Stimulated activated CD4-positive, alpha-beta T cell treated with anti-CD3 and anti-CD28 coated beads, Interleukin-12 subunit alpha, Interleukin-12 subunit beta, amount 100 ng/mL, for 24 hours (primary cell): ENCODE results near the gene KNDC1.
"Not testable (repeated sequence)": the region's sequence is repeated elsewhere in the genome, so short reads cannot be mapped to it uniquely, and the experiment has no call there.

ENCODE experiments used
- DNase-seq, 2 experiments: peaks; one replicate each; pipeline ENCODE4 v3.0.0-alpha.2; 2020; ENCODE audit warnings: low read depth in 2 of 2

Gene KNDC1

DNA sequence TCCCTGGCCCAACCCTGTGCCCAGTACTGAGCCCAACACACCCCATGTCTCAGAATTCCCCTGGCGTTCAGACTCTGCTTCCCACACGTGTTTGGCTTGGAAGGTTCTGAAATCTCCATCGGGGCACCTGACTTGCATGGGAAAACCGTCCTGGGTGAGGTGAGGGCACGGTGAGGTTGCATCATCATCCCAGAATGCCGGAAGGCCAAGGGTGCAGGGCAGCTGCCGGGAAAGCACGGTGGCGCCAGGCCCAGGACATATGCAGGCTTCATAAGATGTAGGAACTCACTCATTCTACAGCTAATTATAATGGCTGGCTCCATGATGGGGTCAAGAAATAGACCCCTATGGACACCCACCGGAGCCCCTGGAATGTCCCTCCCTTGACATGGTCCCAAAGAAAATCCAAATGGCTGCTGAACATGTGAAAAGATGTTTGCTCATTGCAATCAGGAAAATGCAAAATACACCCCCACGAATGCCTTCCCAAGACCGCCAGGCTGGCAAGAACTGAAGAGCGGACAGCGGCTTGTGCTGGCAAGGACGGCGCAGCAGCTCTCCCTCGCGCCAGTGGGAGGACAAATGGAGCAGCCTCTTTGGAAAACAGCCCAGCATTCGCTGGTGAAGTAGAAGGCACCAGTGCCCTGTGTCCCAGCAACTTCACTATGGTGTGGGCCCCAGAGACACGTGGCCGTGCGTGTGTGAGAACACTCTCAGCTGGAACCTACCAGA lies 2.3 kb downstream of the KNDC1 start:
- no peak for DNase-seq

DNA sequence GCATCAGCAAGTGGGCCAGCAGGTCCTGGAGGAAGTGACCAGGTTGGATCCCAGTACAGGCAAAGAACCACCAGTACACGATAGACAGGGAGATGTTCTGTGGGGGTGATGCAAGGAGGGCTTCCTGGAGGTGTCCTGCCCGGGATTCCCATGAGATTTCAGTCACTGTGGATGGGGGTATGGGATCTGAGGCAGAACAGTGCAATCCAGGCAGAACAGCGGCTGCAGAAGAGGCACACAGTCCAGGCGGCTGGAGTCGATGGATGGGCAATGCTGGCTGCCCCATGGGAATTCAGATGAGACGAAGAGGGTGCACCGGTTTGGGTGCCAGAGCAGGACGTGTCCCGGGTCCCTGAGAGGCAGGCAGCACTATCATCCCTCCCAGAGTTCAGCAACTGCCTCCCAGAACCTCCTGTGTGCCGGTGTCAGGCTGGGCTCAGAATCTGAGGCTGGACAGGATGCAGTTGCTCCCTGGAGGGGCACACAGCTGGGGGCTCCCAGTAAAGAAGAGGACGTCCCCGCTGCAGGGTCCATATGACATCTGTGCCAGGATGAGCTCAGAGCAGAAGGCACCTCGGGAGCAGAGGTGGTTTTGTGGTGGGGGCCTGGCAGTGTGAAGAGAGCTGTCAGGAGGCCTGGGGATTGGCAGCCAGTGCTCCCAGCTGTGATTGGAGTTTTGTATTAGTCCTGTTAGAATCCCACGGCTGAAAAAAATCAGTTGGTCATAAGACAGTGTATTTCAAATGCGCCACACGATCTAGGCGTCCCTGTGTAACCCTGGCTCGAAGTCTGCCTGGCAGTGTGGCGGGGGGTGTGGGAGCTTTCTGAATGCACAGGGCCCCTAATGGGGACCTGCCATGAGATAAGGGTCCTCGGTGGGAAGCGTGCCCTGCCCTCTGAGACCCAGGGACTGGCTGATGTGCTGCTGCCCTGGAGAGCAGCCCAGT lies 3.2 kb downstream of the KNDC1 start:
- no peak for DNase-seq

DNA sequence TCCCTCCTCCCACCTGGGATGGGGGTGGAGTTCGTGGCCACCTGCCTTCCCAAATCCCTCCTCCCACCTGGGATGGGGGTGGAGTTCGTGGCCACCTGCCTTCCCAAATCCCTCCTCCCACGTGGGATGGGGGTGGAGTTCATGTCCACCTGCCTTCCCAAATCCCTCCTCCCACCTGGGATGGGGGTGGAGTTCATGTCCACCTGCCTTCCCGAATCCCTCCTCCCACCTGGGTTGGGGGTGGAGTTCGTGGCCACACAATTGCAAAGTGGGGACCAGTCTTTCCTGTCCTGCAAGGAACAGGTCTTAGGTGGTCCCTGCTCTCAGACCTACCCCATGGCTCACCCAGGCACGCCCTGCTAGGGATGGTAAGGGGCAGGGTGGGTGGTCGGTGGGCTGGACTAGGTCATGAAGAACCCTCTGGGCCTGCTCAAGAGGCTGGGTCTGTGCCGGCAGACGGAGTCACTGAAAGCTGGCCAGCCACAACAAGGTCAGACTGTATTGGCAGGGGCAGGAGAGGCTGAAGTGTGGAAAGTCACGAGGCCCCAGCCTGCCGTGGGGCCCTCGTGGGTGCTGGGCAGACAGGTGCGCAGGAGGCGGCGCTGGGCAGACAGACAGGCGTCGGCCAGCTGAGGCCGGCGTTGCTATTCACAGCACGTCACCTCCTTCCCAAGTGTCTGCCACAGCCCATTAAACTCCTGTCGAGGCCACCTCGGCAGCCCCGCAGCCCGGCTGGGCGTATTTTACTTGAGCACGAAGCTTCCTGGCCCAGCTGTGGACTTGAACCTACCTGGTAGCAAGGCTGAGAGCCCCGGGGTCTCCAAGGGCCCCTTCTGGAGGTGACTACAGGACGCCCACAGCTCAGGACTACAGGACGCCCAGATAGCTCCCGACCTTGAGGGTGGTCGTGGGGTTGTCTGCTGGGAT lies 4.1 kb downstream of the KNDC1 start:
- no peak for DNase-seq

DNA sequence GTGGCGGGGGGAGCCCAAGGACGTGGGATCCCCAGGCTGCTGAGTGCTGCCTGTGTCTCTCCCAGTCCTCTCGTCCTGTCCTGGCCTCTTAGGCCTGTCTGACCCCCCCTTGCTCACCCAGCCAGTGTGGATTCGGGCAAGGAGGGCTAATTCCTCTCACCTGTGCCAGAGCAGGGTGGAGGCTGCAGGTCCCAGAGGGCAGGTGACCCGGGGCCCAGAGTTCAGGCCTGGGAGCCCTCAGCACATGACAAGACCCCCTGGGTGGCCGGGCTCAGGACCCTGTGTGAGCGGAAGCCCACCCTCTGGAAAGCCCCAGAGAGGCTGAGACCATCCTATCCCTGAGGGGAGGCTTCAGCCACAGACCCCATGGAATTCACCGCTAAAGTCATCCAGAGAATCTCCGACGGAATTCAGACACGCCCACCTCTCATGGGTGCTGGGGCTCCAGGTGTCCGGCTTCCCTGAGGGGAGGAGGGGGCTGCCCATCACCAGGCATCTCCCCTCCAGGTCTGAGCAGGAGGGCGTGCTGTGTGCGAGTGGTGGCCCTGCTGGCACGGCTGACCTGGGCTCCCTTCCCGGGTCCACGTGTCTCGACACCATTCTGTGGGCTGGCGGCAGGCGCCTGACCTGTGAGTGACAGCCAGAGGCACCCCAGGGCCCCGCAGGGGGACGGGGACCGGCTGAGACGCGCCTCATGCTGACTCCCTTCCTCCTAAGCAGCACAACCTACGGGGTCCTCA lies 5.0 kb downstream of the KNDC1 start:
- no peak for DNase-seq

DNA sequence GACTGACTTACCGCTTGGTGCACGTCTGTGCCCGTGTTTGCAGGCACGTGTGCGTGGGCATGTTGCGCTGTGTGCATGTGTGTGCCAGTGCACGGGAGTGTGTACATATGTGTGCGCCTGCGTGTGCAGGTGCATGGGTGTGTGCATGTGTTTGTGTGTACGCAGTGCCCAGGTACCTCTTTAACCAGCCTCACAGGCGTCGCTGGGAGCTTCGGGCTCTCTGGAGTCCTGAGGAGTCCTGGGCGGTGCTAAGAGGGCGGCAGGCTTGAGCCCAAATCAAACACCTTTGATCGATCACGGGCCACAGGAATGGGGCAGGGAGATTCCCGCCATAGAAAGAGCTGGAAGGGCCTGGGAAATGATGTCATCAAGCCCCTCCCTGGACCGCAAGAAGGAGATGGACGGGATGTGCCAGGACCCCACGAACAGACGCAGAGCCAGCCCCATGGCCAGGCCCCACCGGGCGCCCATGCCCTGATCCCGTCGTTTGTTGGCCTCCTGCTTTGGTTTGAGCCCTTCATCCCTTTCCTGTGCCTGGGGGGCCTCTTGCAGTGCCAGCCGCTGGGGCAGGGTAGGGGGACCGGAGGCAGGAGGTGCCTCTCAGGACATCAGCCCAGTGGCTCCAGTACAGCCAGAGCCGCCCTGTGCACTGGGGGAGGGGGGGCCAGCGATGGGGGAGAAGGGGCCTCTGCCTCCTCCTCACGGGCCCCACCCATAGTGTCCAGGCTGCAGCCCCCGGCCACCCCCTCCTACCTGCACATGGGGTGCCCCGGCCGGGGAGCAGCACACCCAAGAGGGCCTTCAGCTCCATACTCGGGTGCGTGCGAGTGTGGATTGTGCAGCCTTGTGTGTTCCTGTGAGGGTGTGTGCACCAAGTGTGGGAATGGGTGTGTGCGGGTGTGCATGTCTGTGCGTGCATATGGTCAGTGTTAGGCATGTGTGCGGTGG lies 5.8 kb downstream of the KNDC1 start:
- no peak for DNase-seq

DNA sequence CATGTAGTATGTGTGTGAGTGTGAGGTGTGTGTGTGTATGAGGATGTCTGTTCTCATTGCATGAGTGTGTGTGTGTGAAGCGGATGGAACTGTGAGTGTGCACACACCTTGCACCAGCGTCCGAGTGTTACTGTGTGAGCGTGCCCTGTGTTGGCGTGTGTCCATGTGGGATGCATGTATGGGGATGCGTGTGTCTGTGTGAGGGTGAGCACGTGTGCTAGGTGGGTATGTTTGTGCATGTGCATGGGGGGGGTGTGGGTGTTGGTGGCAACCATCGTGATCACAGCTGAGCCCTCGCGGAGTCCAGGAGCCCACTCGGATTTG lies 6.4 kb downstream of the KNDC1 start:
- no peak for DNase-seq

DNA sequence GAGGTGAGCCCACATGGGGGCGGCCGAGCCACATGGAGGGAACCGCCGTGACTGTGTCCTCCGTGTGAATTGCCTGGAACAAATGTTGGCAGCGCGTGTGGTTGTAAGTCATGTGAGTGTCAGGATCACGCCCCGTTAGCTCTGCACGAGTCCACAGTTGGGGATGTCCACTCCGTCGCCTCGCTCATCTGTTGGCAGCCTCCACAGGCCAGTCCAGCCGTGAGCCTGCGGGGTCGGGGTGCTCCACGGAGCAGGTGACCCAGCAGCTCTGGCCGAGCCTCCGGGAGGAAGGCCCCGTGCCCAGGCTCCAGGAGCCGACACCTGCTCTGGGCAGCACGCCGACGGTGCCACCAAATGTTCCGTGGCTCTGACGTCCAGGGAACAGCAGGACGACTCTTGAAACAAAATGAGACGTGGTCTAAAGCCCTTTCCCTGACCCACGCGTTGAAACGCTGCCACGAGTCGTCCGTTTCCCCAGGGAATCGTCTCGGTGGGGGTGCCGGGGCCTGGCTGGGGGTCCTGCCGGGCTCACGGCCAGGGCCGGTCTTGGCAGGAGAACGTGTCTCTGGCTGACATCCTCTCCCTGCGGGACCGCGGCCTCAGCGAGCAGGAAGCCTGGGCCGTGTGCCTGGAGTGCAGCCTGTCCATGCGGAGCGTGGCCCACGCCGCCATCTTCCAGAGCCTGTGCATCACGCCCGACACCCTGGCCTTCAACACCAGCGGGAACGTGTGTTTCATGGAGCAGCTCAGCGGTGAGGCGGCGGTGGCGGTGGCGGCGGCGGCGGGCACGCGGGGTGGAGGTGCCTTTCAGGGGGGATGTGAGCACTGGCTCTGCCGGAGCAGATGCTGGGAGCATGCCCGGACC lies 7.0 kb downstream of the KNDC1 start:
- DNase-seq = no peak

DNA sequence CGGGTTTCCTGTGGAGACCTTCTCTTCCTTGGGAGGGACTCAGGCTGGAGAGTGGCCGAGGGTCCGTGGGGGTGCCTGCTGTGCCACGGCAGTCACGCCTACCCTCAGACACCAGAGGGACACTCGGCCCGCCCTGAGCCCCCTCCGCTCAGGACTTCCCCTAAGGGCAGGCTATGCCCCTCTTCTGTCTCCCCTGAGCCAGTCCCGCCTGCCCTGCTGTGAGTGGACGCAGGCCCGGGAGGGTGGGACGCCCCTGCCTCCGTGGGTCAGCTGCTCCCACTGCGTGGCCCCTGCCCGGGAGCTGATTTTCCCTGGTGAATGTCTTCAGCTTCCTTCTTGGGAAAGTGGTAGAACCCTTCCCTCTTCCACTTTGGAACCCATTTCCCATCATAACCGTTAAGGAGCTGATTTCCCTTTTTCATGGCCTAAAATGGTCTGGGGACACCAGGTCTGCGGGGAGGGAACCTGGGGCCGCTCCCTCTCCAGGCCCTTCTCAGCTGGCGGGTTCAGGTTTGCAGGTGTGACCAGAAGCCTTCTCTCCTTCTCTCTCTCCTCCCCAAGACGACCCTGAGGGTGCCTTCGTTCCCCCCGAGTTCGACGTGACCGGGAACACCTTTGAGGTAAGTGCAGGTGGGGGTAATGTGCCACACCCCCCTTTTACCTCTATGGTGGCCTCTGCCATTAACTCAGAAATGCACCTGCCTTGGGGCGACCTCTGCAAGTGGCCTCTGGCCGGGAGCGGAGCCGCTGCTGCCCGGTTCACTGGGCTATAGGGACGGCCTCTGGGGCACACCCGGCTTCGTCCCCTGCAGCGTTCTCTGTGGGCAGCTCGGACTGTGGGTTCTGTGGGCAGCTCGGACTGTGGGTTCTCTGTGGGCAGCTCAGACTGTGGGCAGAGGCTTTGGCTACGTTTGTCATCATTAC lies 7.9 kb downstream of the KNDC1 start:
- no peak for DNase-seq

DNA sequence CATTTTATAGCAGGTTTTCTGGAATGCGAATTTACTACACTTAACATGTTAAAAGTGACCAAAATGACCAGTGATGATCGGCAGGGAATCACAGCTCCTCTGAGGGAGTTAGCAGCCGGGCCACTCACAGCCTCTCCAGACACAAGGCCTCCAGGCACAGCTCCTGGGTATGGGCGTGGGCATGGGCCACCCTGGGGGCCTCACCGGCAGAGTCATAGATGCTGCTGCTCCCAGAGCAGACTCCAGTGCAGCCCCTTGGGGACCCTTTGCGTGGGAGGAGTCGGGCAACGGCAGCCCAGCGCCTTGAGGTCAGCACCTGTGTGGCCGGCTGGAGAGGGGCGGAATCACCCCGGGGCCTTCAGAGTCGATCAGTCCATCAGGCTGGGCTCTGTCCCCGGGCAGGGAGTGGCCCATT lies 8.6 kb downstream of the KNDC1 start:
- no peak for DNase-seq

DNA sequence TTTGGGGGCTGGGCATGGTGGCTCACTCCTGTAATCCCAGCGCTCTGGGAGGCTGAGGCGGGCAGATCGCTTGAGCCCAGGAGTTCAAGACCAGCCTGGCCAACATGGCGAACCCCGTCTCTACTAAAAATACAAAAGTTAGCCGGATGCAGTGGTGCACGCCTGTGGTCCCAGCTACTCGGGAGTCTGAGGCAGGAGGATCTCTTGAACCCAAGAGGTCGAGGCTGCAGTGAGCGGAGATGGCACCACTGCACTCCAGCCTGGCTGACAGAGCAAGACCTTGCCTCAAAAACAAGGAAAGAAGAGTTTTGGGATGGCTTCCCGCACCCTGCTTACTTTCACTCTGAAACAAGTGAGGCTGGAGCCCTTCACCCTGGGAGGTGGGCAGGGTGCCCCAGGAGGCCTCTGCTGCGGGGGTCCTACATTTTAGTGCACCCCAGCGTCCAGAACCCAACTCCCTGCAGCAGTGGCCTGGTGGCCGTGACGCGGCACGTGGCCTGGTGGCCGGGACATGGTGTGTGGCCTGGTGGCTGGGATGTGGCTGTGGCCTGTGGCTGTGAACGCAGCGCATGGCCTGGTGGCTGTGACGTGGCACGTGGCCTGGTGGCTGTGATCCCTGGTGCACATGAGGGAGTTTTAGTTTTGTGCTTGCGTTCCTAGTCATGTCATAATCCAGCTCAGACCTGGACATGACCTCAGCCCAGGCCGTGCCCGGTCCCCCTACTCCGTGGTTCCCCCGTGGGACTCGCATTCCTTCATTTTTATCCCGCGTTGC lies 9.3 kb downstream of the KNDC1 start:
- DNase-seq = no peak

DNA sequence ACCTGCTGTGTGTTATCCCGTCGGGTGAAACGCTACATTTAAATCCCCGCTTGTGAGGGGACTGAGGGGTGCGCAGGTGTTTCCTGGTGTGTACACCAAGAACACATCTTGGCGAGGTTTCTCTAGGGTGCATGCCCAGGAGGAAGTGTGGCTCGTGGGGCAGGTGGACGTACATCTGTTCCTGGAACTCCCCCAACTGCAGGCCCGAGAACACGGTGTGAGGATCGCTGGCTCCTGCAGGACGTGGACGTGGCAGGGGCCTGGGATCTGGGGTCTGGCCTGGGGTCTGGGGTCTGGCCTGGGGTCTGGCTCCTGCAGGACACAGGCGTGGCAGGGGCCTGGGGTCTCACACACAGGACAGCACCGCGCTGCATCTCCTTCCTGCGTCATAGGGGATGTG lies 10.1 kb downstream of the KNDC1 start:
- DNase-seq = no peak

DNA sequence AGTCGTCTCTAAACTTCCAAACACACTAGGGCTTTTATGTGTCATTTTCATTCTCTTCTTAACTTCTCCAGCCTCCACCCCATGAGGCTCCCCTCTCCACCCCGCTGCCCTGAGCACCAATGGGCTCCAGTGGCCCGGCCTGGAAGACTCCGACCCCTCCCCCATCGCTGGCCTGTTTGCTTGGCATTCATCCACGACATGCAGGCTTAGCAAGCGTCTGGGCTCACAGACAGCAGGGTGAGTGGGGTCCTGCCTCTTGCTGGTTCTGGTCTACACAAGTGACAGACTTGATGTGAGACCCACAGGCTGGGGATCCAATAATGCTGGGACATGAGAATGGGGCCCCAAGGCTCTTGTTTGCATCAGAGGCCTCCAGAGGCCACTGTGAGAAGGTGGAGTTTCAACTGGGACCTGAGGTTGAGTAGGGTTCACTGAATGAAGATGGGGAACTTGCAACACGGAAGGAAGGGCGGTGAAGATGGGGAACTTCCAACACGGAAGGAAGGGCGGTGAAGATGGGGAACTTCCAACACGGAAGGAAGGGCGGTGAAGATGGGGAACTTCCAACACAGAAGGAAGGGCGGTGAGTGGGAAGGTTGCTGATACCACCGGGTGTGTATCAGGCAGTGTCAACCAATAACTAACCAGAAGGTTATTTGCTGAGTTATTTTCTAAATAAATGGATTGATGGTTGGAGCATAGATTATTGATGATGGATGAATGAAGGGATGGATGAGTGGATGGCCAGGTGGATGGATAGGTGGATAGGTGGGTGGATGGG lies 14.0 kb downstream of the KNDC1 start:
- no peak for DNase-seq

DNA sequence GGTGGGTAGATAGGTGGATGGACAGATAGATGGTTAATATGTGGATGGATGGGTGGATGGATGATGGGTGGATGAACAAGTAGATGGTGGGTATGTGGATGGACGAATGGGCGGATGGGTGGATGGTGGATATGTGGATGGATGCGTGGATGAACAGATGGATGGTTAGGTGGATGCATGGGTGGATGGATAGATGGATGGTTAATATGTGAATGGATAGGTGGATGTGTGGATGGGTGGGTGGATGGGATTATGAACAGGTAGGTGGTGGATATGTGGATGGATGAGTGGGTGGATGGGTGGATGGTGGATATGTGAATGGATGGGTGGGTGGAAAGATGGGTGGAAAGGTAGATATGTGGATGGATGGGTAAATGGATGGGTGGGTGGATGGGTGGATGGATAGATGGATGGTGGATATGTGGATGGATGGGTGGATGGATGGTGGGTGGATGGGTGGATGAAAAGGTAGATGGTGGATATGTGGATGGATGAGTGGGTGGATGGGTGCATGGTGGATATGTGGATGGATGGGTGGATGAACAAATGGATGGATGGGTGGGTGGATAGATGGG lies 14.8 kb downstream of the KNDC1 start:
- DNase-seq = no peak

DNA sequence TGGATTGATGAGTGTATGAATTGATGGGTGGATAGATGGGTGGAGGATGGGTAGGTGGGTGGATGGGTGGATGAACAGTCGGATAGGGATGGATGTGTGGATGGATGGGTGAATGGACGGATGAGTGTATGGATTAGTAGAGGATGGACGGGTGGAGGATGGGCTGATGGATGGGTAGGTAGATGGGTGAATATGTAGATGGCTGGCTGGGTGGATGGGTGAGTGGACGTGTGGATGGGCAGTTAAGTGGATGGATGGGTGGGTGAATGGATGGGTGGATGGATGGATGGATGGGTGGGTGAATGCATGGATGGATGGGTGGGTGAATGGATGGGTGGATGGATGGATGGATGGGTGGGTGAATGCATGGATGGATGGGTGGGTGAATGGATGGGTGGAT lies 15.6 kb downstream of the KNDC1 start:
- DNase-seq = not testable (repeated sequence)

DNA sequence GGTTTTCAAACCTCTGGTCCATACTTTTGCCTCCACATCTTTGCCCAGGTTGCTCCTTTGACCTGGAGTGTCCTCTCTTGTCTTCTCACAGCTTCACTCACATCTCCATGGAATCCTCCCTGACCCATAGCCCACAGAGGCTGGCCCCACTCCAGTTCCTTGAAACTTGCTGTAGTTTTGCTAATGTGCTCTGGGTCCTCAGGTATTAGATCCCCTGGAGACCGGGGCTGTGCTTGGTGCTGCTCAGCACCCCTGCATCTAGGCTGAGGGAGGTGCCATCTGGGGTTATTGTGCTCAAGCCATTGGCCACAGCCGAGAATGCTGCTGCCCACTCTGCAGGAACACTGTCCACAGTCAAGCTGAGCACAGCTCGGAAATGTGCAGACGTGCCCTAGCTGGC lies 16.5 kb downstream of the KNDC1 start:
- no peak for DNase-seq
